ENCODE measurements around the gene ZSCAN18.

The ZSCAN18 gene

DNA sequence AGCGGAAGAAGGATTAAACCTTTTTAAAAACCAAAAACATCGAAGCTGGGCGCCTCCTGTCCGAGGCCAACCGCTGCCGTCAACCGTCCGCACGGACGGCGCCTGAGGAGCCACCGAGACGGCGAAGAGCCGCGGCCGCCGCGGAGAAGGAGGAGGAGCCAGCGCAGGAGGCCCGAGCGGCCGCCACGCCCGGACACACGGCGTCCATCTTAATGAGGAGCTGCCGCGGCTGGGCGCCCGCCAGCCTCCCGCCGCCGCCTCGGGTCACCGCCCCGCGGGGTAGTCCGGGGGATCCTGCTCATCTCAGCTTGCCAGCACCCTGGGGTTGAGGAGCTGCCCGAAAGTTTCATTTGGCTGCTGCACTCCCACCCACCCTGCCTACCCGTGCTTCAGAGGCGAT lies 53.6 kb downstream of the ZSCAN18 start:
- DNase-seq: no peak

DNA sequence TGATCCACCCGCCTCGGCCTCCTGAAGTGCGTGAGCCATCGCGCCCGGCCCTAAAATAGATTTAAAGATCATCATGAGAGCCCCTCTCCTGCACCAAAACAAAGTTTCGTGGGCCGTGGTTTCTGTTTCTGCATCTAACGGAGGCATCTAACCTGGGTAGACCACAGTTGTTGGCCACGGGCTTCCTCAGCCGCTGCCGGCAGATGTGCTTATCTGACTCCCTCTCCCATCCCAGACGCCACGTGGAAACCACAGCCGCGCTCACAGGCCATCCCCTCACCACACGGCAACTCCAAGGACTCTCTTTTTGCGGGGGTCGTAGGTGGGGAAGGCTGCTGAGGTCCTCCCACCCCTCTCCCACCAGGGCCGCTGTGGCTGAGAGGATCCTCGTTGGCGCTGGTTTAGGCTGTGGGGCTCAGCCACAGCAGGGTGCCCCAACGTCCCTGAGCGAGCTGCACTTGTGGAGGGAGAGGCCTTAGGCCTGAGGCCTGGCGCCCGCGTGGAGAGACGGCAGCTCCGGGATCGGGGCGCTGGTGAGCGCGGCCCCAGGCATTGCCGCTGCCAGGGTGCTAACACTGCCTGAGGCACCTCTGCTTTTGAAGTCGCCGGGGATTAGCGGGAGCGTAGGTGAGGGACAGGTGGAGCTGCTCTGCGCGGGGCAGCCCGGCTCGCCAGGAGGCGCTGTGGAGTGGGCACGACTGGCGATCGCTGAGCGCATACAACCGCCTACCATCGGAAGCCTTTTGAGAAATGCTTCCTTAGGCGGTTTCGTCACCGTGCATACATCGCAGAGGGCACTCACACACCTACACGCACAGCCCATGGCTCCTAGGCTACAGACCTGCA lies 55.3 kb downstream of the ZSCAN18 start:
- no peak for DNase-seq

DNA sequence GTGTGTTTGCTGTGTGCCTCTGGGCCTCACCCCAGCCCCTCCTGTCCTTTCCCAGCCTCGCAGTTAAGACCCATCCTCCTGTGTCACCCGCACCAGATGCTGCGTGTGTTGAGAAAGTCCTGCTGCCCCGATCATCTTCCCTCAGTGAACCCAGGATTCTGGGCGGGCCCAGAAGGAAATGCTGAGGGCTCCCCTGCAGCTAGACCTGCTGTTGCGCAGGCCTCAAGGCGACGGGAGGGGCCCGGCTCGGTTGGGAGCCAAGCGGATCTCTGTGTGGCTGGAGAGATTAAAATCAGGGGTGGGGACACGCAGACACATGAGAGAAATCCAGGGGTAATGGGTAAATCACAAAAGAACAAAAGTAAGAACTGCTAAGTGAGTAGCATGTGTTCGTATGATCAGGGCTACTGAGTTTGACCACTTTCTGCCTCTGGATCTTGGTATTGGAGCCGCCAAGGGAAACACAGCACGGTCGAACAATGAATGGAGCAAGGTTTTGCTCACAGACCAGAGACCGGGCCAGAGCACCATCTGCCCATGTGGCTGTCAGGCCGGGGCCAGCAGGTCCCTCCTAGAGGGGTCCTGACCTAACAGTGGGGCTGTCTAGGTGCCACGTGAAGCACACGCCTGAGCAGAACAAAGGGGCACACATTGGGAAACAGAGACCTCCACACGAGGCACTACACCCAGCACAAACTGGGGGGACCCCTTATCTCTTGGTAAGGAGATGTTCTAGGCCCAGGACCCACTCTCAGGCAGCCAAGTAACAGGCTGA lies 57.1 kb downstream of the ZSCAN18 start:
- no peak for DNase-seq

GRCh38 chr19:58038688-58039204 lies 59.3 kb downstream of the ZSCAN18 start:
- no peak for DNase-seq

DNA sequence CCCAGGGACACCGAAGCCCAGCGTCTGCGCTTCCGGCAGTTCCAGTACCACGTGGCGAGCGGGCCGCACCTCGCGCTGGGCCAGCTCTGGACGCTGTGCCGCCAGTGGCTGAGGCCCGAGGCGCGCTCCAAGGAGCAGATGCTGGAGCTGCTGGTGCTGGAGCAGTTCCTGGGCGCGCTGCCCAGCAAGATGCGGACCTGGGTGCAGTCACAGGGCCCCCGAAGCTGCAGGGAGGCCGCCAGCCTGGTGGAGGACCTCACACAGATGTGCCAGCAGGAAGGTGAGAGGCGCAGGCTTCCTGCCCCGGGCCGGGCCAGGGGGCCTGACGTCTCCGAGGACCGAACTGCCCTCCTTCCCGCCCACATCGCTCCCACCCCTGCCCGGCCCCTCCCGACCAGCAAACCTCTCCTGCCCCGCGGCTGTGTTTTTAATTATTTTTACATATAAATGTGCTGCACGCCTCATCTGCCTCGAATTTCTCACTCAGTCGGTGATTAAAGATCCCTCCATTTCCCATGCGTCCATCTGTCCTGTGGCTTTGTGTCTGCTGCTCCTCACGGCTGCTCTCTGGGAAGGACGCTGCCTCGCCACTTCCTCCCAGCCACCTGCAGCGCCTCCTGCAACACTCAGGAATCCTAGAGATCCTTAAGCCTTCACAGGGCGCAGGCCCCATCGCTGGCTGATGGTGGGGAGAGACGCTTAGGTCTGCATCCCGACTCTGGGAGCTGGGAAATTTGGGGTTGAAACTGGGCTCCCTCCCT lies 59.9 kb downstream of the ZSCAN18 start:
- DNase-seq: no peak

GRCh38 chr19:58035863-58036262 lies 62.2 kb downstream of the ZSCAN18 start:
- no peak for DNase-seq

DNA sequence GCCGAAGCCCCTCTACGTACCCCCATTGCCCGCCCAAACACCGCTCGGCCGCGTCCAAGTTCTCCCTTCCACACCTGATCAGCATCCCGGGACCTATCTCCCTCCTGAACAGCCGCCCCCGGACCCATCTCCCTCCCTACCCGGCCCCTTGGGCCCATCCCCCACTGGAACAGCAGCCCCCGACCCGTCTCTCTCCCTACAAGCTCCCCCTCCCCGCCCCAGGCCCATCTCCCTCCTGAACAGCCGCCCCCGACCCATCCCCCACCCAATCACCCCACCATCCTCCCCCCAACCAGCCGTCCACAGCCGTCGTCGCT lies 63.6 kb downstream of the ZSCAN18 start:
- no peak for DNase-seq

Data from activated CD4-positive, alpha-beta T cell treated with anti-CD3 and anti-CD28 coated beads, Interleukin-2, amount 50 U/mL, for 1 hour (primary cell).